Germinal center (tissue), 1 donor: ENCODE results near the gene ZNF174.

ENCODE experiments used
- DNase-seq: peaks from one replicate; pipeline ENCODE4 v3.0.0; 2012; ENCODE audit warnings: mixed read lengths, low spot score

The ZNF174 gene

DNA sequence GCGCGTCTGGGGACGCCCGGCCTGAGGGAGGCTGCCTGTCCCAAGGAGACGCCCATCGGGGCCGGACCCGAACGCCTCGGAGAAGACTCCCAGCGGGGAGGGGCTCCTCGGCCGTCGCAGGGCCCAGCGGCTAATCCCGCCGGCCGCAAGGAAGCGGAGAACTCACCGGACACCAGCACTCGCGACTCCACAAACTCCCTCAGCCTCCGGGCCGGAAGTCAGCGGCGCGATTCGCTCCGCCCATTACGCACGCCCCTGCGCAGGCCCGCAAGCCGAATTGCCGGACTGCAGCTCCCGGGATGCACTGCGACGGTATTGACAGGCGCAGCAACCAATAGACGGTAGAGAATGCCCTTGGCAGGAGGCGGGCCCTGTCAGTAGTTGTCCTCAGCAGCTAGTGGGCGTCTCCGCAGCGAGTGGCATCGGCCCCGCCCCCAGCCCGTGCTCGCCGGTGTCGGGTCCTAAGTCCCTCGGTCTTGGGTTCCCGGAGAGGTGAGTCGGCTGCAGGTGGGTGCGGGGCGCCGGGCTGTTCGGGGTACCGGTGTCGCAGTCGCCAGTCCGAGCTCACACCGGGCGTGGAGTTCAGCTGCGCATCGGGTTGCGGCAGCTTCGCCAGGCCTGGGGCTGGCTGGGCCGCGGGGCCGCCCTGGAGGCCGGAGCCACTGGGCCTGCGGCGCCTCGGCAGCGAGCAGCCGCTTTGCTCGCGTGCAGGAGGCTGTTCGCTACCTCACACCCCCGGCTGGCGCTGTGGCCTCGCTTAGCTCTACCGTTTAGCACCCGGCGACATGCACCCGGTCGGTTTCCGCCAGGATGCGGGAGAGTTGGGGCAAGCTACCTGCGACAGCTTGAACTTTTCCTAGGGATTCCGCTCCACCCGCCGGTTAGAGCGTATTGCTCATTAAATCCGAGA is at the start of gene ZNF174, which contains the start of gene ZSCAN32:
TSS of gene ZNF174 (plus strand) at position 437 of the 910 bp plus-strand sequence. CDS start 790 bp downstream, outside the sequence.
TSS of gene ZSCAN32 (minus strand) at position 226 of the 910 bp plus-strand sequence. CDS start 3,447 bp downstream, outside the sequence.
- peak; percentile 100 for DNase-seq

DNA sequence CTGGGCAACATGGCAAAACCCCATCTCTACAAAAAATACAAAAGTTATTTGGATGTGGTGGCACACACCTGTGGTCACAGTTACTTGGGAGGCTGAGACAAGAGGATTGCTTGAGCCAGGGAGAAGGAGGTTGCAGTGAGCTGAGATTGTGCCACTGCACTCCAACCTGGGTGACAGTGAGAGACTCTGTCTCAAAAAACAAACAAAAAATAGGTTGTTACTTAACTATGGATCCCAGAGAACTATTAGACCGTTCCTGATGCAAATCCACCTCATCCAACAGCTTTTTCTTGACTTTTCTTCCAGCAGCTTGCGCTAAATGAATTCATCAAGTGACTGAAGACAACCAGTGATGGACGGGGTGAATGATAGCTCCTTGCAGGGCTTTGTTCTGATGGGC is 45.4 kb upstream of the ZNF174 start, which contains the start of gene OR2C1:
TSS of gene OR2C1 (plus strand) at position 301 of the 400 bp plus-strand sequence. CDS start at position 353, 52 bp downstream.
- no peak for DNase-seq

DNA sequence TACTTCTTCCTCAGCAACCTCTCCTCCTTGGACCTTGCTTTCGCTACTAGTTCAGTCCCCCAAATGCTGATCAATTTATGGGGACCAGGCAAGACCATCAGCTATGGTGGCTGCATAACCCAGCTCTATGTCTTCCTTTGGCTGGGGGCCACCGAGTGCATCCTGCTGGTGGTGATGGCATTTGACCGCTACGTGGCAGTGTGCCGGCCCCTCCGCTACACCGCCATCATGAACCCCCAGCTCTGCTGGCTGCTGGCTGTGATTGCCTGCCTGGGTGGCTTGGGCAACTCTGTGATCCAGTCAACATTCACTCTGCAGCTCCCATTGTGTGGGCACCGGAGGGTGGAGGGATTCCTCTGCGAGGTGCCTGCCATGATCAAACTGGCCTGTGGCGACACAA is 44.9 kb upstream of the ZNF174 start:
- DNase-seq, result no peak

DNA sequence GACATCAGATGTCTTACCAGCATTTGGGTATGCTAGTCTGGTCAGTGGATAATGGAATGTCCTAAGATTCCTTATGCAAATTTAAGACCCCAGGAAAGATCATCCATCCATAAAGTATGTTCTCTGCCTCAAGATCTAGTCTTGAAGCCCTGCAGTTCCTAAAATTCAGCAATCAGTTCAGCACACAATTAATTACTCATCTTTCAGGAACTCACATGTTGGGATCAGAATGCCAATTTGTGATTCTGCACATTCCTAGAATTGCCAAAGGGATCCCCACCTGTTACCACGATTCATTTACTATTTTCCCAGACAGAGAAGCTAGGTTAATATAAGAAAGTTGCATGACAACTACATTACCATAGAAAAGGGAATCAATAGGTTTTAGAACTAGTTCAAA is 42.1 kb upstream of the ZNF174 start:
- no peak for DNase-seq

DNA sequence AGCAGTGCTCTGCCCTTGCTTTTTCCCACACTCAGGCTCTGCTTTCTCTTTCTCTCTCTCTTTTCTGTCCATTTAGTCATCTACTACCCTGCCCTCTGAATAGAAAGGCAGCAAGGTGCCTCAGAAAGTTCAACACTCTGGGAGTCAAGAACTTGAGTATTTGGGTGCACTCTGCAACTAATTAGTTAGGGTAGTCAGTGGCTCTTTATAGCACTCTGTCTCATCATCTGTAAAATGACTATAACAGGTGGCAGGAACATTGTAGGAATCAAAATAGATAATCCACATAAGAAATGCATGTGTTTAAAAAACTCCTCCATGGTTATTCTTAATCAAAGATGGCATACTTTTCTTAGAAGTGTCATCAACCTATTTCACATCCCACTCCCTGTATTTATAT is 38.1 kb upstream of the ZNF174 start:
- no peak for DNase-seq

DNA sequence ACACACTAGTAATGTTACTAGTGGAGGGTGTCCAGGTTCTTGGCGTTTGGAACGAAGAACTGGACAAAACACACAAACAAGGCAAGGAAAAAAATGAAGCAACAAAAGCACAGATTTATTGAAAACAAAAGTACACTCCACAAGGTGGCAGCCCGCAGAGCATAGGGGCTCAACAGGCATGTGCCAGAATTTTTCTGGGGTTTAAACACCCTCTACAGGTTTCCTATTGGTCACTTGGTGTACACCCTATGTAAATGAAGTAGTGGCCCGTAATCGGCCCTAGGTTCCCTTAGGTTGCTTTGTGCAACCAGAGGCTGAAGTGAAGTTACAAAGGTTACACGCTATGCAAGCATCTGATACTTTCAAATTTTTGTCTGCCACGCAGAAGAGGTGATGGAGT is 37.2 kb upstream of the ZNF174 start:
- no peak for DNase-seq

DNA sequence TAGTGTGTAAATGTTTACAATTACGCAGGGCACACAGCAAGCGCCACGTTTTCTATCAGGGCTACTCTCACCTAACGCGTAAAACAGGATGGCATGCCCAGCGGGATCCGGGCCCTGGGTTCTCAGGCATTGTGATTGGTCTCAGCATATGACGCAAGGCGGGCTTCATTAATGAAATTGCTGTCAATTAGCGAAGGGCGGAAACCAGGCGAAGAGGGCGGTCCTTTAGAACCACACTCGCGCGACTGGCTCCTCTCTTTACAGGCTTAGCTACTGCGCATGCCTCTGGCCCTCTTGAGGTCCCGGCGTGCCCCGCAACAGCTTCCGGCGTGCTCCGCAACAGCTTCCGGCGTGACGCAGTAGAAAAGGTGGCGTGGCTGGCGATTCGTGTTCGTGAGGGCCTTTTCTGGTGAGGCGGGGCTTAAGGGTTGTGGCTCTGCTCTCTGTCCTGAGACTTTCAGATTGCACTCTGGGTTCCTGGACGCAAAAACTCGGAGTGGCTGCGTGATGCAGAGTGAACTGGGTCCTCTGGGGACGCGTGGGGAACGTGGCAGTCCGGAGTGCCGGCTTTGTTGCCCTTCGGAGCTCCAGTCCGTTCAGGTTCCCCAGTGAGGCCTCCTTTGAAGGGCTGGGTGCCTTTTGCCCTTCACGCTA is 36.1 kb upstream of the ZNF174 start:
- DNase-seq, result peak; percentile 78

DNA sequence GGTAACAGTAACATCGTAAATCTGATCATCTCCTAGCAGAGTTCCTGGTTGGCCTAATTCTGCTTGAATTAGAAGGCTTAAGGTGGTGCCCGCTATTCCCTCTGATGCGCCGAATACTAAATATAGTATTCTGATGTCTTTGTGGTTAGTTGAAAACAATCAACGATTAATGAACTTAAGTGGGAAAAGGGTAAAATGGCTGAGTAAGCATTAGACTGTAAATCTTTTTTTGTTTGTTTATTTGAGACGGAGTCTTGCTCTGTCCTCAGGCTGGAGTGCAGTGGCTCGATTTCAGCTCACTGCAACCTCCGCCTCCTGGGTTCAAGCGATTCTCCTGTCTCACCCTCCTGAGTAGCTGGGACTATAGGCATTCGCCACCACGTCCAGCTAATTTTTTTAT is 31.9 kb upstream of the ZNF174 start:
- no peak for DNase-seq

DNA sequence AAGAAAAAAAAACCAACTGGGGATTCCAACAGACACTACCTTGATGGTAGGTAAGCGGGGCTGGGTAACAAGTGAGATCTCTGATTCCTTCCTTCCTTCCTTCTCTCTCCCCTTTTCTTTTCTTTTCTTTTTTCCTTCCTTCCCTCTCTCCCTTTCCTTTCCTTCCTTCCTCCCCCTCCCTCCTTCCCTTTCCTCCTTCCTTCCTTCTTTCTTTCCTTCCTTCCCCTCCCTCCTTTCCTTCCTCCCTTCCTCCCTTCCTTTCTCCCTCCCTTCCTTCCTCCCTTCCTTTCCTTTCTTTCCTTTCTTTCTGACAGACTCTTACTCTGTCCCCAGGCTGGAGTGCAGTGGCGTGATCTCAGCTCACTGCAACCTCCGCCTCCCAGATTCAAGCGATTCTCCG is 25.3 kb upstream of the ZNF174 start:
- no peak for DNase-seq

DNA sequence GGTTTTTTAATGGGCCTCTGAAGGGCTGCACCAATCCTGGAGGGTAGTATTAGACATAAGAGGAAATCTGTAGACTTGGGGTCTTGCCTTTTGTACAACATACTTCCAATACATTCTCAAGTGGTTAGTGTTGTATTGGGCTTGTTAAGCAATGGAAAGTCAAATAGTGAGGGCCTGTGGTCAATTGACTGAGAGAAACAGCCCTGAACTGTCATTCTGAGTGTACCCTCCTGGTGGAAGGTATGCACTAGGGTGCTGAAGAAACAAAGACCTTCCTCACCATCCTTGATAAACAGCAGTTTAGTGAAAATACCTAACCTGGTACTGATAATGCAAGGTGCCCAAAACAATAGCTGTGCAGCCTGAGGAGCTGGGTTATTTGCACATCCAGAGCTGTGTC is 23.1 kb upstream of the ZNF174 start:
- no peak for DNase-seq

DNA sequence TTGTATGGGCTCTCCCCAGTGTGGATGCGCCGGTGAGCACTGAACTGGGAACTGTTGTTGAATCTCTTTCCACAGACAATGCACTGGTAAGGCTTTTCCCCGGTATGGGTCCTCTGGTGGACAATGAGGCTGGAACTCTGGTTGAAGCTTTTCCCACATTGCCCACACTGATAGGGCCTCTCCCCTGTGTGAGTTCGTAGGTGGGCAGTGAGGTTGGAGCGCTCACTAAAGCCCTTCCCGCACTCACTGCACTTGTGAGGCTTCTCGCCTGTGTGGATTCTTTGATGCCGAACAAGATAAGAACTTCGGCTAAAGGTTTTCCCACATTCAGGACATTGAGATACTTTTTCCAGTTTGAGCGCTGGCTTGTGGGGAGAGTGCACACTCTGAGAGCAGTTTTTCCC is 18.0 kb upstream of the ZNF174 start:
- DNase-seq, result no peak

DNA sequence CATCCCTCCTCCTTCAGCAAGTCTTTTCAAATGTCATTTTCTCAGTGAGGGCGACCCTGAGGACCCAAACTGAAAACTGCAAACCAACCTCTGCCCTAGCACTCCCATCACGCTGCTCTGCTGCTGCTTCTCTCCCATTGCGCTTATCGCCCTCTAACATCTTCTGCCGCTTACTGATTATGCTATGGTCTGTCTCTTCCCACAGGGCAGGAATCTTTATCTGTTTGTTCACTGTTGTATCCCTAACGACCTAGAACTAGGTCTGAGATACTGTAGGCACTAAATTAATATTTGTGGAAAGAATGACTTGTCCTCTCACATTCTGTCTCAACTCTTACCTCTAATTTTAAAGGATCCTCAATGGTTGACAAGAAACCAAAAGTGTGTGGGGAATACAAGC is 12.7 kb upstream of the ZNF174 start:
- no peak for DNase-seq

DNA sequence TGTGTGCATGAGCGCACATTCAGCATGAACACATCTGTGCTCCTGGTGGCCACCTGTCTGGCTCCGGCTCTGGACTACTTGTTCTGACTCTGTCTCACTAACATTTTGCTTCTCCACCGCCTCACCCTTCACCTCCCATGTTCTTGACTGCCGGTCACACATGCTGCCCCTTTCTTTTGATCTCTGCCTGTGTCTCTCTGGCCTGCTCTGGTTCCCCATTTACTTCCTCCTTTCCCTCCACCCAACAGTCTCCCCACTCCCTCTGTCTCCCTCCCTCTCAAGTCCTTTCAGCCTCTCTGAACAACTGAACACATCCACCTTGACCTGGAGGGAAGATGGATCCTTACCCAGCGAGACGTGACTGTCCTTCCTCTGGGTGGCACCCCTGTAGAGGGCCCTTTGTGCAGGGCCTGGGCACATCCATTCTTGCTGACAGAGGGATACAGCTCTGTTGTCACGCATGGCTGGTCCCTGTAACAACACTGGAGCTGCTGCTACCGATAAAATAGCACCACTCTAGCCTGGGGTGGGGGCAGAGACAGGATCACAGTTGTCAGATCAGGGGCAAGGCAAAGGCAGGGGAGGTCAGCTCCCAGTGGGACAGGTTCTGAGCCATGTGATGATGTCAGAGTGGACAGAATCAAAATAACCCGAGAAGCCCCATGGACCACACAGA is 11.2 kb upstream of the ZNF174 start:
- DNase-seq, result no peak

DNA sequence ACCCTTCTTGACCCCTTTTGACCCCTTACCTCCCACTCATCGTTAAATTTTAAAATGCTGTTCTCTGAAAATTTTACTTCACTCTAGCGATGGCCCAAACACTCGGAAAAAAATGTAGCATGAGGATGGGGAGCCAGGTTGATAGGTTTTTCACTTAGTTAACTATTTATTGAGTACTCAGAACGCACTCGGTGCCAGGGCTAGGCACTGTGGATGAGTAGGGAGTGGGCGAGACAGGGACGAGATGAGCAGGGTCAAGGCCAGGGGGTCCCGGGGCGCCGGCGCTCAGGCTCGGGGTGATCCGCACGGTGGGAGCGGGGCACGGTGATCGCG is 603 bp upstream of the ZNF174 start:
- no peak for DNase-seq

DNA sequence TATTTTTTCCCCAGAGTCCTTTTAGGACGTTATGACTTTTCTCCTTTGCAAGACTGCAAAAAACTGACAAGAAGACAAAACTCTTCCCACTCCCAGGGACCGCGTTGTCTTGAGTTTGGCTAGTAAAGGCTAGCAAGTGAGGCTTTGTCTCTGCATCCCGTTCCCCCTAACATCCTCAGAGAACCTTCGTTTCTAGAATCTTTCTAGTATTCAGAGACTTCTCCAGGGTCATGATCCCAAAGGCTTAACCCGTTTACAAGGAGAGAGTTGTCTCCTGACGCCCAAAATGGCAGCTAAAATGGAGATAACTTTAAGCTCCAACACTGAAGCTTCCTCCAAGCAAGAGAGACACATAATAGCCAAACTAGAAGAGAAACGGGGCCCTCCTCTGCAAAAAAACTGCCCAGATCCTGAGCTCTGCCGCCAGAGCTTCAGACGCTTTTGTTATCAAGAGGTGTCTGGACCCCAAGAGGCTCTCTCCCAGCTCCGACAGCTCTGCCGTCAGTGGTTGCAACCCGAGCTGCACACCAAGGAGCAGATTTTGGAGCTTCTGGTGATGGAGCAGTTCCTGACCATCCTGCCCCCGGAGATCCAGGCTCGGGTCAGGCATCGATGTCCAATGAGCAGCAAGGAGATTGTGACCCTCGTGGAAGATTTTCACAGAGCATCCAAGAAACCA is 843 bp downstream of the ZNF174 start:
- no peak for DNase-seq

DNA sequence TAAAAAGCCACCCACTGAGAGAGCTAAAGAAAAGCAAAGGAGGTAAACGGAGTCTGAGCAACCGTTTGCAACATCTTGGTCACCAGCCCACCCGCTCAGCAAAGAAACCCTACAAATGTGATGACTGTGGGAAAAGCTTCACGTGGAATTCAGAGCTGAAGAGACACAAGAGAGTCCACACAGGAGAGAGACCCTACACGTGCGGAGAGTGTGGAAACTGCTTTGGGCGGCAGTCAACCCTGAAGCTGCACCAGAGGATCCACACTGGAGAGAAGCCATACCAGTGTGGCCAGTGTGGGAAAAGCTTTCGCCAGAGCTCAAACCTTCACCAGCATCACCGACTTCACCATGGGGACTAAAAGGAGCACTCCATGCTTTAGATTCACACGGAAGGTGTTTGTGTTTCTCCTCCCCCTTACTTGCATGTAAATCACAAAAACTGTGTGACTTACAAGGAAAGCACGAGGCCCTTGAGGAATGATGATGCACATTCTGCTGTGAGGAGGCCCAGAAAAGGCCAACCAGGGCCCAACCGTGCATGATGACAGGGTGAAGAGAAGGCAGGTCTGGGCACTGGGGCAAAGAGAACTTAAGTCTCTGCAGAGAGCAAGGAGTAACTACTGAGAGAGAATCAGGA is 7.7 kb downstream of the ZNF174 start:
- DNase-seq, result no peak

DNA sequence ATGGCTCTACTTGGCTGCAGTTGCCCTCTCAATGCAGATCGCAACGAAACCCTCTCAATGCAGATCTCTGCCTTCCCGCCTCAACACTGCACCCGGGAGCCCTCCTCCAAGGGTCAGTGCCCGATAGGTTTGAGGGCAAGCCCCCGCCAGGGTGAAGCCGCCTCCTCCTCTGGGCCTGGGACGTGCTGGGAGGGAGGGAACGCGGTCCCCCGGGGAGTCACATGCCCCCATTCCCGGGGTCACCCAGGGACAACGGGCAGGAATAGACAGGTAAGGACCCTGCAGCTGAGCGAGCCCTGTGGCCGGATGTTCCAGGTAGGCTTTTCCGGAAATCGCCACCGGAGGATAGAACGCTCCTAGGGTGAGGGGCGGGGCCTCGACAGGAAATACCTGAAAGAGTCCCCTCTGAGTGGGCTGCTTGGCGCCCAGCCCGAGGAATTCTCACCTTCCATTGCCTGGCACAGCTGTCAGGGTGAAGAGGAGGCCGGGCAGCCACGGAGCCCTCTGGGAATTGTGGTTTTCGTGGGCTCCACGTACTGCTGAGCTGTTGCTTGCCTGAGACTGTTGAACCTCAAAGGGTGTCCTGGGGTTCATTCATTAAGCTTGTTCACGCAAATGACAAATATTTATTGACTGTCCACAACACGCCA is 12.8 kb downstream of the ZNF174 start:
- DNase-seq, result no peak

DNA sequence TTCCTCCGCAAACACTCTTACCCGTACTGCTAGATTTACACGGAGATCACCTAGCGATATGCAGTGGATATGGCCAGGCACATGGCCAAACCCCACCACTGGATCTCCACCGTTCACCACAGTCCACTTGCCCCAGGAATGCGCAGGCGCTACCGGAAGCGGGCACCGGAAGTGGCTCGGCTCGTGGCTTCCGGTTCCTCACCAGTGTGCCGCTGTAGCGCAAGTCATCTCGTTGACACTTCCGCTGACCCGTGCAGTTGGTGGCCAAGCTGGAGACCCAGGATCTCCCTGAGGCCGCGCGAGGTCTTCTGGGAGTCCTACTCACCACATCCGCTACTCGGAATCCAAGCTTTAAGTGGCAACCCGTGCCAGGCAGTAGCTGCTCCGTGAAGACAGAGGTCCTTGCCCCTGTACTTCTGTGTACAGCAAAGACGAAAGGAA is 30.8 kb downstream of the ZNF174 start:
- no peak for DNase-seq

DNA sequence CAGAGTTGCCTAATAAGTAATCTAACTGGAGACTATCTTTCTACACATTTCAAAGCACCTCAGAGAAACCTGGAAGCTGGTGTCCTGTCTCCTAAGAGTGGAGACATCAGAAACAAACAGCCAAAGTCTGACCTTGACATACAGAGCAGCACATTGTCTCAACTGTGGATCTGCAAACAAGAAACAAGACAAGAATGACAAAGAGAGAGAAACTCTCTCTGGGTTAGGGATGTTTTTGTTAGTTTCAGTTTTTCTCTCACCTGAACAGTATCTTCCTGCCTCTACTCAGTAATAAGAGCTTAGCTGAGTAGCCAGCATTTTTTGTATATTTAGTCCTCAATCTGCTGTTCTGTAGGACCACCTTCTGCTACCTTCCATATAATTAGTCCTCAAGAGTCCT is 33.4 kb downstream of the ZNF174 start:
- no peak for DNase-seq

DNA sequence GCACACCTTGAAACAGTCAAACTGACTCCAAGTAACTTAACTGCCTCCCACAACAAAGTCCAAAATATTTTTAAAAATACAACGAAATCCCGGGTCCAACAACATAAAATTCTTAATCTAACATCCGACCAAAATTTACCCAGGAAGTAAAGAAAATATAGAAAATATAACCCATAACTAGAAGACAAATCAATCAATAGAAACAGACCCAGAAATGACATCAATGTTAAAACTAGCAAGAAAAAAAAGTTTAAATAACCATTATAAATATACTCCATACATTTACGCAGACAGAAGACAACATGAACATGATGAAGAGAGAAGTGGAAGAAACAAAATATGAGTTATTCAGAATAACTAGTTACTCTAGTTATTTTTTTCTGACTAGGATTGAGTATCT is 38.6 kb downstream of the ZNF174 start:
- no peak for DNase-seq
